Measurements from ENCODE around the gene OR4D10.

OR4D10 gene

GRCh38 chr11:59456661-59457060, 16.5 kb upstream of the OR4D10 start, which contains the start of gene OR4D6:
TSS of gene OR4D6 (plus strand) at chr11:59456961. CDS start at chr11:59456961, 0 bp downstream.
- H3K4me1 ChIP-seq (ENCODE audit: control insufficient read depth in 1 of 2, insufficient read depth in 2 of 2, low read length in 2 of 2), result no peaks in the 10 kb centered on the region
- H3K4me3 ChIP-seq (ENCODE audit: low read depth in 1 of 2, low read length in 2 of 2), result no peak within 1 kb of the TSS
- H3K36me3 ChIP-seq (ENCODE audit: control insufficient read depth in 1 of 2, insufficient read depth in 2 of 2, low read length in 2 of 2), result no peaks in the 10 kb centered on the region
- no peak within 1 kb of the TSS for H3K27ac ChIP-seq (ENCODE audit: low read depth, low read length)
- no peaks in the 10 kb centered on the region for H3K27me3 ChIP-seq (ENCODE audit: control insufficient read depth in 1 of 2, insufficient read depth in 2 of 2, low read length in 2 of 2)
- H3K9ac ChIP-seq (ENCODE audit: low read depth in 1 of 2, low read length in 2 of 2), result no peak within 1 kb of the TSS
- no peaks in the 10 kb centered on the region for H3K9me3 ChIP-seq (ENCODE audit: control insufficient read depth in 1 of 2, low read length in 2 of 2)

- Histone ChIP-seq H3K4me3 (ENCODE audit: low read depth in 1 of 2, low read length in 2 of 2) (no peak overlapping the region), H3K9me3 (ENCODE audit: control insufficient read depth in 1 of 2, low read length in 2 of 2) (no peaks in the 10 kb centered on the region)
These were observed 13.2 kb upstream of the OR4D10 start for GRCh38 chr11:59459916-59460315.

GRCh38 chr11:59463190-59463641, 9.9 kb upstream of the OR4D10 start:
- Histone ChIP-seq H3K9me3 (ENCODE audit: control insufficient read depth in 1 of 2, low read length in 2 of 2) (no peaks in the 10 kb centered on the region), H3K4me1 (ENCODE audit: control insufficient read depth in 1 of 2, insufficient read depth in 2 of 2, low read length in 2 of 2) (no peaks in the 10 kb centered on the region), H3K36me3 (ENCODE audit: control insufficient read depth in 1 of 2, insufficient read depth in 2 of 2, low read length in 2 of 2) (no peaks in the 10 kb centered on the region), H3K4me3 (ENCODE audit: low read depth in 1 of 2, low read length in 2 of 2) (no peak overlapping the region), H3K27ac (ENCODE audit: low read depth, low read length) (no peak overlapping the region), H3K27me3 (ENCODE audit: control insufficient read depth in 1 of 2, insufficient read depth in 2 of 2, low read length in 2 of 2) (no peaks in the 10 kb centered on the region), H3K9ac (ENCODE audit: low read depth in 1 of 2, low read length in 2 of 2) (no peak overlapping the region)

More at GRCh38 chr11:59459916-59460315, 13.2 kb upstream of the OR4D10 start:
- H3K4me1 ChIP-seq (ENCODE audit: control insufficient read depth in 1 of 2, insufficient read depth in 2 of 2, low read length in 2 of 2), result no peaks in the 10 kb centered on the region
- H3K27me3 ChIP-seq (ENCODE audit: control insufficient read depth in 1 of 2, insufficient read depth in 2 of 2, low read length in 2 of 2), result no peaks in the 10 kb centered on the region
- H3K36me3 ChIP-seq (ENCODE audit: control insufficient read depth in 1 of 2, insufficient read depth in 2 of 2, low read length in 2 of 2), result no peaks in the 10 kb centered on the region
- H3K9ac ChIP-seq (ENCODE audit: low read depth in 1 of 2, low read length in 2 of 2), result no peak overlapping the region
- no peak overlapping the region for H3K27ac ChIP-seq (ENCODE audit: low read depth, low read length)

- no peak overlapping the region for H3K4me3 ChIP-seq (ENCODE audit: low read depth in 1 of 2, low read length in 2 of 2)
- no peaks in the 10 kb centered on the region for H3K4me1 ChIP-seq (ENCODE audit: control insufficient read depth in 1 of 2, insufficient read depth in 2 of 2, low read length in 2 of 2)
- H3K27ac ChIP-seq (ENCODE audit: low read depth, low read length), result no peak overlapping the region
- no peaks in the 10 kb centered on the region for H3K27me3 ChIP-seq (ENCODE audit: control insufficient read depth in 1 of 2, insufficient read depth in 2 of 2, low read length in 2 of 2)
- H3K9ac ChIP-seq (ENCODE audit: low read depth in 1 of 2, low read length in 2 of 2), result no peak overlapping the region
- H3K9me3 ChIP-seq (ENCODE audit: control insufficient read depth in 1 of 2, low read length in 2 of 2), result no peaks in the 10 kb centered on the region
- H3K36me3 ChIP-seq (ENCODE audit: control insufficient read depth in 1 of 2, insufficient read depth in 2 of 2, low read length in 2 of 2), result no peaks in the 10 kb centered on the region
These were observed 2.1 kb downstream of the OR4D10 start for GRCh38 chr11:59475176-59475575.

- H3K4me3 ChIP-seq (ENCODE audit: low read depth in 1 of 2, low read length in 2 of 2), result no peak overlapping the region
- no peaks in the 10 kb centered on the region for H3K27me3 ChIP-seq (ENCODE audit: control insufficient read depth in 1 of 2, insufficient read depth in 2 of 2, low read length in 2 of 2)
- no peak overlapping the region for H3K27ac ChIP-seq (ENCODE audit: low read depth, low read length)
- H3K9ac ChIP-seq (ENCODE audit: low read depth in 1 of 2, low read length in 2 of 2), result no peak overlapping the region
- H3K9me3 ChIP-seq (ENCODE audit: control insufficient read depth in 1 of 2, low read length in 2 of 2), result no peaks in the 10 kb centered on the region
- no peaks in the 10 kb centered on the region for H3K36me3 ChIP-seq (ENCODE audit: control insufficient read depth in 1 of 2, insufficient read depth in 2 of 2, low read length in 2 of 2)
- no peaks in the 10 kb centered on the region for H3K4me1 ChIP-seq (ENCODE audit: control insufficient read depth in 1 of 2, insufficient read depth in 2 of 2, low read length in 2 of 2)
These were observed 6.8 kb downstream of the OR4D10 start for GRCh38 chr11:59479906-59480305.

- no peaks in the 10 kb centered on the region for H3K4me1 ChIP-seq (ENCODE audit: control insufficient read depth in 1 of 2, insufficient read depth in 2 of 2, low read length in 2 of 2)
- H3K4me3 ChIP-seq (ENCODE audit: low read depth in 1 of 2, low read length in 2 of 2), result no peak overlapping the region
- no peaks in the 10 kb centered on the region for H3K27me3 ChIP-seq (ENCODE audit: control insufficient read depth in 1 of 2, insufficient read depth in 2 of 2, low read length in 2 of 2)
- no peaks in the 10 kb centered on the region for H3K9me3 ChIP-seq (ENCODE audit: control insufficient read depth in 1 of 2, low read length in 2 of 2)
- no peak overlapping the region for H3K9ac ChIP-seq (ENCODE audit: low read depth in 1 of 2, low read length in 2 of 2)
- no peak overlapping the region for H3K27ac ChIP-seq (ENCODE audit: low read depth, low read length)
- H3K36me3 ChIP-seq (ENCODE audit: control insufficient read depth in 1 of 2, insufficient read depth in 2 of 2, low read length in 2 of 2), result no peaks in the 10 kb centered on the region
These were observed 7.2 kb downstream of the OR4D10 start for GRCh38 chr11:59480359-59480758.

GRCh38 chr11:59501931-59502330, 28.8 kb downstream of the OR4D10 start:
- no peaks in the 10 kb centered on the region for H3K9me3 ChIP-seq (ENCODE audit: control insufficient read depth in 1 of 2, low read length in 2 of 2)
- no peaks in the 10 kb centered on the region for H3K36me3 ChIP-seq (ENCODE audit: control insufficient read depth in 1 of 2, insufficient read depth in 2 of 2, low read length in 2 of 2)
- H3K27ac ChIP-seq (ENCODE audit: low read depth, low read length), result no peak overlapping the region
- H3K4me3 ChIP-seq (ENCODE audit: low read depth in 1 of 2, low read length in 2 of 2), result no peak overlapping the region
- no peaks in the 10 kb centered on the region for H3K4me1 ChIP-seq (ENCODE audit: control insufficient read depth in 1 of 2, insufficient read depth in 2 of 2, low read length in 2 of 2)
- no peaks in the 10 kb centered on the region for H3K27me3 ChIP-seq (ENCODE audit: control insufficient read depth in 1 of 2, insufficient read depth in 2 of 2, low read length in 2 of 2)
- no peak overlapping the region for H3K9ac ChIP-seq (ENCODE audit: low read depth in 1 of 2, low read length in 2 of 2)

- Histone ChIP-seq H3K9ac (ENCODE audit: low read depth in 1 of 2, low read length in 2 of 2) (no peak within 1 kb of the TSS), H3K4me1 (ENCODE audit: control insufficient read depth in 1 of 2, insufficient read depth in 2 of 2, low read length in 2 of 2) (no peaks in the 10 kb centered on the region), H3K27me3 (ENCODE audit: control insufficient read depth in 1 of 2, insufficient read depth in 2 of 2, low read length in 2 of 2) (no peaks in the 10 kb centered on the region), H3K9me3 (ENCODE audit: control insufficient read depth in 1 of 2, low read length in 2 of 2) (no peaks in the 10 kb centered on the region), H3K4me3 (ENCODE audit: low read depth in 1 of 2, low read length in 2 of 2) (no peak within 1 kb of the TSS), H3K36me3 (ENCODE audit: control insufficient read depth in 1 of 2, insufficient read depth in 2 of 2, low read length in 2 of 2) (no peaks in the 10 kb centered on the region), H3K27ac (ENCODE audit: low read depth, low read length) (no peak within 1 kb of the TSS)
These were observed 30.2 kb downstream of the OR4D10 start, which contains the start of gene OR4D11 for GRCh38 chr11:59503276-59503675. TSS of gene OR4D11 (plus strand) at chr11:59503576. CDS start at chr11:59503576, 0 bp downstream.

- Histone ChIP-seq H3K27me3 (ENCODE audit: control insufficient read depth in 1 of 2, insufficient read depth in 2 of 2, low read length in 2 of 2) (no peaks in the 10 kb centered on the region), H3K36me3 (ENCODE audit: control insufficient read depth in 1 of 2, insufficient read depth in 2 of 2, low read length in 2 of 2) (no peaks in the 10 kb centered on the region), H3K9me3 (ENCODE audit: control insufficient read depth in 1 of 2, low read length in 2 of 2) (no peaks in the 10 kb centered on the region), H3K4me3 (ENCODE audit: low read depth in 1 of 2, low read length in 2 of 2) (no peak within 1 kb of the TSS), H3K27ac (ENCODE audit: low read depth, low read length) (no peak within 1 kb of the TSS), H3K9ac (ENCODE audit: low read depth in 1 of 2, low read length in 2 of 2) (no peak within 1 kb of the TSS), H3K4me1 (ENCODE audit: control insufficient read depth in 1 of 2, insufficient read depth in 2 of 2, low read length in 2 of 2) (peaks cover 0 to 3% of the 10 kb centered on the region in 2 donors)
These were observed 38.0 kb downstream of the OR4D10 start, which contains the start of gene OR4D9 for GRCh38 chr11:59510941-59511589. TSS of gene OR4D9 (plus strand) at chr11:59511539. CDS start at chr11:59514913, 3,374 bp downstream.

- no peaks in the 10 kb centered on the region for H3K36me3 ChIP-seq (ENCODE audit: control insufficient read depth in 1 of 2, insufficient read depth in 2 of 2, low read length in 2 of 2)
- H3K27ac ChIP-seq (ENCODE audit: low read depth, low read length), result no peak overlapping the region
- peaks cover 0 to 3% of the 10 kb centered on the region in 2 donors for H3K4me1 ChIP-seq (ENCODE audit: control insufficient read depth in 1 of 2, insufficient read depth in 2 of 2, low read length in 2 of 2)
- no peak overlapping the region for H3K4me3 ChIP-seq (ENCODE audit: low read depth in 1 of 2, low read length in 2 of 2)
- no peak overlapping the region for H3K9ac ChIP-seq (ENCODE audit: low read depth in 1 of 2, low read length in 2 of 2)
- H3K27me3 ChIP-seq (ENCODE audit: control insufficient read depth in 1 of 2, insufficient read depth in 2 of 2, low read length in 2 of 2), result no peaks in the 10 kb centered on the region
- no peaks in the 10 kb centered on the region for H3K9me3 ChIP-seq (ENCODE audit: control insufficient read depth in 1 of 2, low read length in 2 of 2)
These were observed 38.6 kb downstream of the OR4D10 start for GRCh38 chr11:59511675-59512074.

All from duodenal mucosa (tissue), 2 donors.